GM21528 (cell line): Measurements from ENCODE around the gene MYO18B.

Source experiments
- ATAC-seq: cut with Tn5 transposase; IDR thresholded peaks from one replicate; pipeline ENCODE4 v1.9.1; 2021; ENCODE audit warnings: mild to moderate bottlenecking, moderate library complexity; ENCODE audit not compliant: unreplicated experiment, low FRiP score

MYO18B gene

GRCh38 chr22:25747245-25747944, 5.4 kb downstream of the MYO18B start:
- ATAC-seq, result no peak

- ATAC-seq, result no peak
Observed at GRCh38 chr22:25748140-25748539, 6.2 kb downstream of the MYO18B start.

- ATAC-seq, result no peak
Observed at GRCh38 chr22:25748704-25749103, 6.7 kb downstream of the MYO18B start.

- ATAC-seq, result no peak
Observed at GRCh38 chr22:25749420-25750169, 7.6 kb downstream of the MYO18B start.

- no peak for ATAC-seq
Observed at GRCh38 chr22:25750569-25751173, 8.7 kb downstream of the MYO18B start.

- no peak for ATAC-seq
Observed at GRCh38 chr22:25751174-25751581, 9.2 kb downstream of the MYO18B start.

GRCh38 chr22:25752615-25753214, 10.7 kb downstream of the MYO18B start:
- ATAC-seq, result no peak

GRCh38 chr22:25753252-25753651, 11.3 kb downstream of the MYO18B start:
- no peak for ATAC-seq

GRCh38 chr22:25754527-25755202, 12.7 kb downstream of the MYO18B start:
- ATAC-seq, result no peak

GRCh38 chr22:25757686-25758085, 15.7 kb downstream of the MYO18B start:
- no peak for ATAC-seq

GRCh38 chr22:25758316-25758715, 16.3 kb downstream of the MYO18B start:
- ATAC-seq, result no peak

GRCh38 chr22:25759825-25760231, 17.8 kb downstream of the MYO18B start:
- ATAC-seq, result no peak

GRCh38 chr22:25760294-25760693, 18.3 kb downstream of the MYO18B start:
- ATAC-seq, result no peak

GRCh38 chr22:25760848-25761595, 19.0 kb downstream of the MYO18B start:
- ATAC-seq, result no peak

GRCh38 chr22:25762147-25762546, 20.2 kb downstream of the MYO18B start:
- ATAC-seq, result no peak

- ATAC-seq, result no peak
Observed at GRCh38 chr22:25763239-25763777, 21.3 kb downstream of the MYO18B start.

GRCh38 chr22:25764270-25765015, 22.5 kb downstream of the MYO18B start:
- no peak for ATAC-seq

- ATAC-seq, result no peak
Observed at GRCh38 chr22:25765016-25765367, 23.0 kb downstream of the MYO18B start.

- ATAC-seq, result no peak
Observed at GRCh38 chr22:25765801-25766200, 23.8 kb downstream of the MYO18B start.
